HG03575 (cell line): Measurements from ENCODE around the gene DENND1A.
"Not testable (repeated sequence)": the region's sequence is repeated elsewhere in the genome, so short reads cannot be mapped to it uniquely, and the experiment has no call there.

Source experiments
- ATAC-seq: cut with Tn5 transposase; IDR thresholded peaks from one replicate; pipeline ENCODE4 v1.9.1; 2021; ENCODE audit not compliant: unreplicated experiment, insufficient number of reproducible peaks, low FRiP score; ENCODE audit errors: extremely low read depth

DENND1A gene

DNA sequence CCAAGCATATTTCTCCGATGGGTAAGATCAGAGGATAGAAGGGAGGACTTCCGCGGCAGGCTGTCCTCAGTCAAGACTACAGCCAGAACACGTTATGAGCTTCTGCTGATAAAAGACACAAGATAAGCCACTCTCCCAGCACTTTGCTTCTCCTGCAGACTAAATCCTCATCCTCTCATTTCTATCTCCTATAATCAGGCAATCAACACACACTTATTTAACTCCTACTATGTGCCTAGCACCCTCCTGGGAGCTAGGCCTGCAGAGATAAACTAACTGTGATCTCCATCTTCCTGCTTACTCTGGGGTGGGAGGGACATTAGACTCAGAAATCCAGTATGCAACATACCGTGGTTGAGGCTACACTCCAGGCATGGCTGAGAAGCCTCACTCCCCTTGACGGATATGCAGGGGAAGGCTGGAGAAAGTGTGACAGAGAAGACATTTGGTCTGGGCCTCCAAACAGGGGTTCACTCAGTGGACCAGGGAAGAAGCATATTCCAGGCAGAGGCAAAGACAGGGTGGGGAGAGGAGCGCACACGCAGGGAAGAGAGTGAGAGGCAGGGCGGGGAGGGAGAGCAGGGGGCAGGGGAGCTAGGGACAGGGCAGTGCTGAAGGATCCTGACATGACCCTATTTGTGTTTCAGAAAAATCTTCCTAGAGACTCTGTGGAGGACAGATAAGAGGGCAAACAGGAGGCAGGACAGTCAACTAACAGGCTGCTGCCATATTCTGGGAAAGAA lies 274.1 kb downstream of the DENND1A start:
- no peak for ATAC-seq

GRCh38 chr9:123654994-123655637 lies 274.8 kb downstream of the DENND1A start:
- ATAC-seq = no peak

- ATAC-seq = no peak
Measured at GRCh38 chr9:123654218-123654993, 275.5 kb downstream of the DENND1A start.

DNA sequence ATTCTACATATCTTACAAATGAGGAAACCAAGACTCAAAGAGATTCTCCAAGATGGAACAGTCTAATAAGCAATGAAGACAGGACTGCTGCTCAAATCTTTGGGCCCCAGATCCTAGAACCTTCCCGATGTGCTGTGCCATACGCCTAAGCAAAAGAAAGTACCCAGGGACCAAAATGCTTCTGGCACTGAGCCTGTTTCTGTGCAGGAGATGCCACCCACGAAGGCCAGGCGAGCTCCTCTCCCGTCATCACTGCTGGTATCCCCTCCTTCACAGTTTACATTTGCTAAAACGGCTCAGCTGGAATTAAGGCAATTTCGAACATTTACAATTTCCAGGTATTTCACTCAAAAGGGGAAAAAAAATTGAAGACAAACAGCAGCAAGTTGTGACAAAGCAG lies 277.5 kb downstream of the DENND1A start:
- ATAC-seq = no peak

DNA sequence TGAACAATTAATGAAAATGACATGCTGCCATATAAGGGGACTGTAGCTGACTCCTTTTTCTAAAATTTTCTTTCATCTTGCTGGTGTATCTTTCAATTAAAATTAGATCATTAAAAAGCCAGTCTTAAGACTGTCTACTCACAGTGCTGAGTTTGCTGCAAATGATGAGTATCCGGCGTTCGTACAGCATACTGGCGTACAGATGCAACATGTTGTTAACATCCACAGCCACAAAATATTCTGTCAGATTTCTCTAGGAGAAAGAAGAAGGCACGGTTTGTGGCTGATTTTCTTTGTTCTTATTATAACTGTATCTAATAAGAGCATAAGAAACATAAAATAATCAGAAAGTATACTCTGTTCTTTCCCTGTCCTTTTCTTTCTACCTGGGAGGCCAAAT lies 278.1 kb downstream of the DENND1A start:
- no peak for ATAC-seq

GRCh38 chr9:123651273-123651672 lies 278.7 kb downstream of the DENND1A start:
- ATAC-seq = no peak

DNA sequence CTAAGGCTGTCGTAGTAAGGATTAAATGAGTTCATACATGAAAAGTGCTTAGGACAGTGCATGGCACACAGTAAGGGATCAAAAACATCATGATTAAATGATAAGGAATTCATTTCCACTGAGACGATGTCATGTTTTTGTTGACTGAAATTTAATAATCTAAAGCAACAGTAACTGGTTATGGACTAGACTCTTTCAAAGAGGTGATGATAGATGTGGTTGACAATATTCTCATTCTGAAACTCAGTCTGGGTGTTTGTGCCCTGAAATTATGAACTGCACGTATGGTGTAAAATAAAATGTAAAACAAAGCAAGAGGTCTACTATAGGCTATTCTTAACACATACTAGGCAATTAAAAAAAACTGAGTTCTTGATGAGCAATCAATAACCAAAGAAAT lies 280.0 kb downstream of the DENND1A start:
- no peak for ATAC-seq

DNA sequence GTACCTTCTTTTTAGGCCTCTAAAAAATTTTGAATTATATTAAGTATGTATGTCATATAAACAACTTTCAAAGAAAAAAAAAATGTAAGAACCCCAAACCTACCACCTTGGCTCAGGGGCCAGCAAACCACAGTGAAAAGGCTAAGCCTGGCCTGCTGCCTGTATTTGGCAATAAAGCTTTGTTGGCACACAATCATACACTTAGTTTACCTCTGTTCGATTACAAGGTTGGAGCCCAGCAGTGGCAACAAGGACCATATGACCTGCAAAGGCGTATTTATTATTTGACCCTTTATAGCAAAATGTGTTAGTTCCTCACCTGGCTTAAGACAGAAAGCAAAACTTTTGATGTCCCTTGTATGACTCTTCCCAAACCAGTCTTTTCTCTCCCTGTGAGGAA lies 282.8 kb downstream of the DENND1A start:
- no peak for ATAC-seq

DNA sequence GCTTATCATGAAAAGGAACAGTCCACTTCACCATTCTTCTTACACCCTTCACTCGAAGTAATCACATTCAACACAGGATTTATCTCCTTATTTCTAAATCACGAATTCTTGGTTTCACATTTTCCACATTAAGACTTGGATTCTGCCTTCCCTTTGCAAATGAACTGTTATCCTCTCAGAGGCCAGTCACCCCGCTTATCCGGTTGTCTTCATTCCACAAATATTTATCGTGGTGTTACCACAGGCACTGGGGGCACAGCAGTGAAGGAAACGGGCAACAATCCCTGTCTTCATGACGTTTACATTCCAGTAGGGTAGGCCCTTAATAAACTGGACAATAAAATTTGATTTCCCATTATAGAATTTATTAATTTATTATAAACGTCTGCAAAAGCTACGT lies 284.2 kb downstream of the DENND1A start:
- ATAC-seq = no peak

GRCh38 chr9:123645126-123645525 lies 284.8 kb downstream of the DENND1A start:
- ATAC-seq = no peak

GRCh38 chr9:123643518-123643917 lies 286.4 kb downstream of the DENND1A start:
- ATAC-seq = no peak

GRCh38 chr9:123642291-123643278 lies 287.3 kb downstream of the DENND1A start:
- no peak for ATAC-seq

DNA sequence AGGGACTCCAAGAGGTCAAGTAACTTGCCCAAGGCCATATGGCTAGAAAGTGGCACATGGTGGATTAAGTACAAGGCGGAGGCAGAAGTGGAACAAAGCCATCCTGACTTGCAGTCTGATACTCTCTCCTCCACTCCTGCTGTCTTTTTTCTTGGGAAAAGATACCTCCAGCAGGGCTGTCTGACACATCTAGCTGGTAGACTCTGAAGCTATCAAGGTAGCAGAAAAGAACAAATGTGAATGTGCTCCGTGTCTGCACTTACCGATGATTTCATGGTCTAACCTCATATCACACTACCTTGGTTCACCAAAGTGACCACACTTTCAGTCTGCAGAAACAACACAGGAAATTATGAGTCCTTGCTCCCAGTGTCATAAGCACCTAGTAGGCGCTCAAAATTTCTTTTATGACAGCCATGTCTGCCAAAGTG lies 289.1 kb downstream of the DENND1A start:
- no peak for ATAC-seq

- no peak for ATAC-seq
Measured at GRCh38 chr9:123639743-123640142, 290.2 kb downstream of the DENND1A start.

GRCh38 chr9:123637945-123638634 lies 291.8 kb downstream of the DENND1A start:
- no peak for ATAC-seq

DNA sequence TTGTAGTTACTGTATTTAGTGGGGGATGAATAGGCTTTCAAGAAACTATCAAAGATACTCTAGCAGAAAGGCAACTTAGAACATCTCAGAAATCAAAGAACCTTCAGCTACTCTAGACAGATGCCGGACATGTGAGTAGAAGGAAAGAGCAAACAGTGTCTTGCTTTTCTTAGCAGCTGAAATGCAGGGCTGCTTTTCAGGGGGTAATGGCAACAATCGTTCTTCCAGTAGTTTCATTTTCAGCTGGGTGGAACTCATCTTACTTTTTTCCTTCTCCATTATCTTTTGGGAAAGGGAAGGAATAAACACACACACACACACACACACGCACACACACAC lies 292.4 kb downstream of the DENND1A start:
- ATAC-seq = no peak

- not testable (repeated sequence) for ATAC-seq
Measured at GRCh38 chr9:123636805-123637204, 293.1 kb downstream of the DENND1A start.

- ATAC-seq = no peak
Measured at GRCh38 chr9:123631862-123632261, 298.1 kb downstream of the DENND1A start.
